GM23338 (cell line): ENCODE results near the gene ZNF609. TPM values are rescaled to one million over a fixed set of nuclear protein-coding genes. Genes with fewer than 3 reads are reported as not detected.
A peak's percentile ranks its signal among the peaks of the same experiment; 100 is the strongest.
"Not testable (repeated sequence)": the region's sequence is repeated elsewhere in the genome, so short reads cannot be mapped to it uniquely, and the experiment has no call there.

Source experiments
- ATAC-seq: fragments of 200-7000 bp; cut with Tn5 transposase; 3 replicates; pipeline ENCODE4 v1.9.1; 2020
- DNase-seq: peaks from one replicate; pipeline ENCODE4 v3.0.0-alpha.2; 2015; ENCODE audit warnings: low spot score
- H2AFZ ChIP-seq: fragments of 200-600 bp; sonication (generic); 2 replicates; pipeline ENCODE4 v1.8.0; 2016; ENCODE audit warnings: antibody characterized with exemption, mild to moderate bottlenecking, moderate library complexity
- H3F3A ChIP-seq: fragments of 200-600 bp; sonication (generic); replicated peaks from 2 replicates; pipeline ENCODE4 v1.8.0; 2017; ENCODE audit warnings: antibody characterized with exemption, mixed run types, low read depth
- H3K27ac ChIP-seq: fragments of 200-600 bp; sonication (generic); 2 replicates; pipeline ENCODE4 v1.6.1; 2016; ENCODE audit warnings: low read depth
- H3K27me3 ChIP-seq: fragments of 200-600 bp; sonication (generic); 2 replicates; pipeline ENCODE4 v1.8.0; 2016; ENCODE audit warnings: mild to moderate bottlenecking, mixed run types, moderate library complexity; ENCODE audit not compliant: insufficient read depth
- H3K36me3 ChIP-seq: fragments of 200-600 bp; sonication (generic); 2 replicates; pipeline ENCODE4 v1.8.0; 2016; ENCODE audit warnings: mild to moderate bottlenecking; ENCODE audit not compliant: insufficient read depth
- H3K4me1 ChIP-seq: fragments of 200-600 bp; sonication (generic); 2 replicates; pipeline ENCODE4 v1.8.0; 2016; ENCODE audit warnings: mild to moderate bottlenecking, moderate library complexity; ENCODE audit not compliant: insufficient read depth
- H3K4me2 ChIP-seq: fragments of 200-600 bp; sonication (generic); 2 replicates; pipeline ENCODE4 v1.7.1; 2017; ENCODE audit warnings: mixed run types
- H3K4me3 ChIP-seq: fragments of 200-600 bp; sonication (generic); 2 replicates; pipeline ENCODE4 v1.6.1; 2016; ENCODE audit warnings: mixed run types
- H3K79me2 ChIP-seq: fragments of 200-600 bp; sonication (generic); replicated peaks from 2 replicates; pipeline ENCODE4 v1.8.0; 2017; ENCODE audit warnings: mild to moderate bottlenecking; ENCODE audit not compliant: insufficient read depth
- H3K9me2 ChIP-seq: fragments of 200-600 bp; sonication (generic); 2 replicates; pipeline ENCODE4 v1.8.0; 2017; ENCODE audit not compliant: insufficient read depth
- H4K20me1 ChIP-seq: fragments of 200-600 bp; sonication (generic); replicated peaks from 2 replicates; pipeline ENCODE4 v1.8.0; 2017; ENCODE audit warnings: mild to moderate bottlenecking; ENCODE audit not compliant: insufficient read depth
- H3K27ac Mint-ChIP-seq: 2 replicates; pipeline ENCODE4 v1.8.0; 2020; ENCODE audit warnings: inconsistent platforms, mild to moderate bottlenecking, moderate library complexity, mixed read lengths
- H3K27me3 Mint-ChIP-seq: 3 replicates; pipeline ENCODE4 v1.8.0; 2022; ENCODE audit warnings: low read depth, mild to moderate bottlenecking, moderate library complexity, mixed read lengths, inconsistent platforms; ENCODE audit not compliant: insufficient read depth, poor library complexity
- H3K36me3 Mint-ChIP-seq: 3 replicates; pipeline ENCODE4 v1.8.0; 2021; ENCODE audit warnings: low read depth, mild to moderate bottlenecking, inconsistent platforms, moderate library complexity, mixed read lengths
- H3K4me1 Mint-ChIP-seq: 3 replicates; pipeline ENCODE4 v1.8.0; 2020; ENCODE audit warnings: mild to moderate bottlenecking, inconsistent platforms, mixed read lengths
- H3K4me3 Mint-ChIP-seq: 3 replicates; pipeline ENCODE4 v1.8.0; 2021; ENCODE audit warnings: moderate library complexity, mild to moderate bottlenecking, inconsistent platforms, mixed read lengths
- H3K9me3 Mint-ChIP-seq: 3 replicates; pipeline ENCODE4 v1.8.0; 2020; ENCODE audit warnings: moderate library complexity, mild to moderate bottlenecking, inconsistent platforms, mixed read lengths
- CREB1 ChIP-seq: fragments of 250-450 bp; sonication (Bioruptor Pico); IDR thresholded peaks from 2 replicates; pipeline ENCODE4 v1.5.0; 2020; ENCODE audit warnings: low read depth, mild to moderate bottlenecking, moderate library complexity
- EZH2phosphoT487 ChIP-seq: fragments of 200-600 bp; sonication (generic); IDR thresholded peaks from one replicate; pipeline ENCODE4 v1.8.1; 2018; ENCODE audit warnings: antibody characterized with exemption; ENCODE audit not compliant: unreplicated experiment
- JUNB ChIP-seq: IDR thresholded peaks from one replicate; pipeline ENCODE4 v1.6.1; 2016; ENCODE audit warnings: antibody characterized with exemption; ENCODE audit not compliant: unreplicated experiment
- STAT1 ChIP-seq: IDR thresholded peaks from one replicate; pipeline ENCODE4 v1.6.1; 2016; ENCODE audit warnings: antibody characterized with exemption; ENCODE audit not compliant: unreplicated experiment
- ZNF331 ChIP-seq: fragments of 250-450 bp; sonication (Bioruptor Pico); IDR thresholded peaks from 2 replicates; pipeline ENCODE4 v1.5.0; 2020; ENCODE audit warnings: low read depth, mild to moderate bottlenecking, moderate library complexity
- polyA plus RNA-seq: library from polyadenylated mRNA; unstranded; fragments of >200 nt; fragmentation: Nextera tagmentation; extraction: Ambion mirVana; gene quantifications from 2 replicates; pipeline ENCODE4 v1.2.1, GENCODE V29; 2016
- total RNA-seq: library from RNA; depleted of rRNA; stranded (reverse); fragments of >200 nt; shearing (Covaris generic); gene quantifications from 2 replicates; pipeline ENCODE4 v1.2.3, GENCODE V29; 2014
- TF ChIP-seq, protein P1 (sequence below), 2 experiments: fragments of 200-600 bp in 1 of 2; sonication (generic) in 1 of 2; conservative IDR thresholded peaks; 2 replicates each; pipeline versions ENCODE4 v1.5.1 to v1.6.1; 2016 to 2017; ENCODE audit warnings: antibody characterized with exemption in 2 of 2, low read depth in 2 of 2, mild to moderate bottlenecking in 2 of 2, moderate library complexity in 1 of 2
- TF ChIP-seq, protein P2 (sequence below): fragments of 250-450 bp; sonication (Bioruptor Pico); IDR thresholded peaks from 2 replicates; pipeline ENCODE4 v1.5.0; 2020; ENCODE audit warnings: mild to moderate bottlenecking, moderate library complexity
- TF ChIP-seq, protein P3 (sequence below): IDR thresholded peaks from one replicate; pipeline ENCODE4 v1.6.1; 2018; ENCODE audit warnings: antibody characterized with exemption; ENCODE audit not compliant: unreplicated experiment

ZNF609 gene
- total and polyA plus RNA-seq, 2 experiments from 2014 or later, result 26.4 to 40.2 TPM

DNA sequence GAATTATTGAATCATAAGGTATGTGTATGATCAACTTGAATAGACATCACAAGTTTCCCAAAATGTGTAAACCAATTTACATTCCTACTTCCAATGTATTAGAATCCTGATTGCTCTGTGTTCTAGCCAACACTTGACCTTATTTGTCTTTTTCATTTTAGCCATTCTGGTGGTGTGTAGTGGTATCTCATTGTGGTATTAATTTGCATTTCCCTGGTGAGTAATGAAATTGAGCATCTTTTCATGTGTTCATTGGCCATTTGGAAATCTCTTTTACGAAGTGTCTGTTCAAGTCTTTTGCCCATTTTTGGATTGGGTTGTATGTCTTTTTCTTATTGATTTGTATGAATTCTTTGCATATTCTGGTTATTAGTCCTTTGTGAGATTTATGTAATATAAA is 177.0 kb downstream of the ZNF609 start:
- no peak overlapping the region for H3K4me3 ChIP-seq
- Mint-ChIP-seq H3K27ac (no peak overlapping the region), H3K36me3 (peaks cover 15% of the 10 kb centered on the region; the same call in 2 of the 3 replicates), H3K27me3 (peaks cover 2% of the 10 kb centered on the region), H3K4me1 (peaks cover 43% of the 10 kb centered on the region), H3K9me3 (peaks cover 5% of the 10 kb centered on the region; the same call in 2 of the 3 replicates), H3K4me3 (no peak overlapping the region)
- H4K20me1 ChIP-seq, result no peaks in the 10 kb centered on the region; the same call in 1 of the 2 replicates
- peaks cover 34% of the 10 kb centered on the region for H3K4me1 ChIP-seq
- no peak overlapping the region for H3K4me2 ChIP-seq
- 0 out of 2 replicates have a peak, but pooled peaks cover 3% of the 10 kb centered on the region for H3F3A ChIP-seq
- TF ChIP-seq JUNB (no peak), EZH2phosphoT487 (no peak), STAT1 (no peak), ZNF331 (CRISPR knock-in tag) (no peak), CREB1 (no peak)
- TF ChIP-seq, protein P1, sequence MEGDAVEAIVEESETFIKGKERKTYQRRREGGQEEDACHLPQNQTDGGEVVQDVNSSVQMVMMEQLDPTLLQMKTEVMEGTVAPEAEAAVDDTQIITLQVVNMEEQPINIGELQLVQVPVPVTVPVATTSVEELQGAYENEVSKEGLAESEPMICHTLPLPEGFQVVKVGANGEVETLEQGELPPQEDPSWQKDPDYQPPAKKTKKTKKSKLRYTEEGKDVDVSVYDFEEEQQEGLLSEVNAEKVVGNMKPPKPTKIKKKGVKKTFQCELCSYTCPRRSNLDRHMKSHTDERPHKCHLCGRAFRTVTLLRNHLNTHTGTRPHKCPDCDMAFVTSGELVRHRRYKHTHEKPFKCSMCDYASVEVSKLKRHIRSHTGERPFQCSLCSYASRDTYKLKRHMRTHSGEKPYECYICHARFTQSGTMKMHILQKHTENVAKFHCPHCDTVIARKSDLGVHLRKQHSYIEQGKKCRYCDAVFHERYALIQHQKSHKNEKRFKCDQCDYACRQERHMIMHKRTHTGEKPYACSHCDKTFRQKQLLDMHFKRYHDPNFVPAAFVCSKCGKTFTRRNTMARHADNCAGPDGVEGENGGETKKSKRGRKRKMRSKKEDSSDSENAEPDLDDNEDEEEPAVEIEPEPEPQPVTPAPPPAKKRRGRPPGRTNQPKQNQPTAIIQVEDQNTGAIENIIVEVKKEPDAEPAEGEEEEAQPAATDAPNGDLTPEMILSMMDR (conservative IDR thresholded peaks at IDR 0.05; ENCODE audit: low read depth in 2 of 2), result no peak
- TF ChIP-seq, protein P2, sequence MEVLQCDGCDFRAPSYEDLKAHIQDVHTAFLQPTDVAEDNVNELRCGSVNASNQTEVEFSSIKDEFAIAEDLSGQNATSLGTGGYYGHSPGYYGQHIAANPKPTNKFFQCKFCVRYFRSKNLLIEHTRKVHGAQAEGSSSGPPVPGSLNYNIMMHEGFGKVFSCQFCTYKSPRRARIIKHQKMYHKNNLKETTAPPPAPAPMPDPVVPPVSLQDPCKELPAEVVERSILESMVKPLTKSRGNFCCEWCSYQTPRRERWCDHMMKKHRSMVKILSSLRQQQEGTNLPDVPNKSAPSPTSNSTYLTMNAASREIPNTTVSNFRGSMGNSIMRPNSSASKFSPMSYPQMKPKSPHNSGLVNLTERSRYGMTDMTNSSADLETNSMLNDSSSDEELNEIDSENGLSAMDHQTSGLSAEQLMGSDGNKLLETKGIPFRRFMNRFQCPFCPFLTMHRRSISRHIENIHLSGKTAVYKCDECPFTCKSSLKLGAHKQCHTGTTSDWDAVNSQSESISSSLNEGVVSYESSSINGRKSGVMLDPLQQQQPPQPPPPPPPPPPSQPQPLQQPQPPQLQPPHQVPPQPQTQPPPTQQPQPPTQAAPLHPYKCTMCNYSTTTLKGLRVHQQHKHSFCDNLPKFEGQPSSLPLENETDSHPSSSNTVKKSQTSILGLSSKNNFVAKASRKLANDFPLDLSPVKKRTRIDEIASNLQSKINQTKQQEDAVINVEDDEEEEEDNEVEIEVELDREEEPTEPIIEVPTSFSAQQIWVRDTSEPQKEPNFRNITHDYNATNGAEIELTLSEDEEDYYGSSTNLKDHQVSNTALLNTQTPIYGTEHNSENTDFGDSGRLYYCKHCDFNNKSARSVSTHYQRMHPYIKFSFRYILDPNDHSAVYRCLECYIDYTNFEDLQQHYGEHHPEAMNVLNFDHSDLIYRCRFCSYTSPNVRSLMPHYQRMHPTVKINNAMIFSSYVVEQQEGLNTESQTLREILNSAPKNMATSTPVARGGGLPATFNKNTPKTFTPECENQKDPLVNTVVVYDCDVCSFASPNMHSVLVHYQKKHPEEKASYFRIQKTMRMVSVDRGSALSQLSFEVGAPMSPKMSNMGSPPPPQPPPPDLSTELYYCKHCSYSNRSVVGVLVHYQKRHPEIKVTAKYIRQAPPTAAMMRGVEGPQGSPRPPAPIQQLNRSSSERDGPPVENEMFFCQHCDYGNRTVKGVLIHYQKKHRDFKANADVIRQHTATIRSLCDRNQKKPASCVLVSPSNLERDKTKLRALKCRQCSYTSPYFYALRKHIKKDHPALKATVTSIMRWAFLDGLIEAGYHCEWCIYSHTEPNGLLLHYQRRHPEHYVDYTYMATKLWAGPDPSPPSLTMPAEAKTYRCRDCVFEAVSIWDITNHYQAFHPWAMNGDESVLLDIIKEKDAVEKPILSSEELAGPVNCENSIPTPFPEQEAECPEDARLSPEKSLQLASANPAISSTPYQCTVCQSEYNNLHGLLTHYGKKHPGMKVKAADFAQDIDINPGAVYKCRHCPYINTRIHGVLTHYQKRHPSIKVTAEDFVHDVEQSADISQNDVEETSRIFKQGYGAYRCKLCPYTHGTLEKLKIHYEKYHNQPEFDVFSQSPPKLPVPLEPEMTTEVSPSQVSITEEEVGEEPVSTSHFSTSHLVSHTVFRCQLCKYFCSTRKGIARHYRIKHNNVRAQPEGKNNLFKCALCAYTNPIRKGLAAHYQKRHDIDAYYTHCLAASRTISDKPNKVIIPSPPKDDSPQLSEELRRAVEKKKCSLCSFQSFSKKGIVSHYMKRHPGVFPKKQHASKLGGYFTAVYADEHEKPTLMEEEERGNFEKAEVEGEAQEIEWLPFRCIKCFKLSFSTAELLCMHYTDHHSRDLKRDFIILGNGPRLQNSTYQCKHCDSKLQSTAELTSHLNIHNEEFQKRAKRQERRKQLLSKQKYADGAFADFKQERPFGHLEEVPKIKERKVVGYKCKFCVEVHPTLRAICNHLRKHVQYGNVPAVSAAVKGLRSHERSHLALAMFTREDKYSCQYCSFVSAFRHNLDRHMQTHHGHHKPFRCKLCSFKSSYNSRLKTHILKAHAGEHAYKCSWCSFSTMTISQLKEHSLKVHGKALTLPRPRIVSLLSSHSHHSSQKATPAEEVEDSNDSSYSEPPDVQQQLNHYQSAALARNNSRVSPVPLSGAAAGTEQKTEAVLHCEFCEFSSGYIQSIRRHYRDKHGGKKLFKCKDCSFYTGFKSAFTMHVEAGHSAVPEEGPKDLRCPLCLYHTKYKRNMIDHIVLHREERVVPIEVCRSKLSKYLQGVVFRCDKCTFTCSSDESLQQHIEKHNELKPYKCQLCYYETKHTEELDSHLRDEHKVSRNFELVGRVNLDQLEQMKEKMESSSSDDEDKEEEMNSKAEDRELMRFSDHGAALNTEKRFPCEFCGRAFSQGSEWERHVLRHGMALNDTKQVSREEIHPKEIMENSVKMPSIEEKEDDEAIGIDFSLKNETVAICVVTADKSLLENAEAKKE, result no peak
- TF ChIP-seq, protein P3, sequence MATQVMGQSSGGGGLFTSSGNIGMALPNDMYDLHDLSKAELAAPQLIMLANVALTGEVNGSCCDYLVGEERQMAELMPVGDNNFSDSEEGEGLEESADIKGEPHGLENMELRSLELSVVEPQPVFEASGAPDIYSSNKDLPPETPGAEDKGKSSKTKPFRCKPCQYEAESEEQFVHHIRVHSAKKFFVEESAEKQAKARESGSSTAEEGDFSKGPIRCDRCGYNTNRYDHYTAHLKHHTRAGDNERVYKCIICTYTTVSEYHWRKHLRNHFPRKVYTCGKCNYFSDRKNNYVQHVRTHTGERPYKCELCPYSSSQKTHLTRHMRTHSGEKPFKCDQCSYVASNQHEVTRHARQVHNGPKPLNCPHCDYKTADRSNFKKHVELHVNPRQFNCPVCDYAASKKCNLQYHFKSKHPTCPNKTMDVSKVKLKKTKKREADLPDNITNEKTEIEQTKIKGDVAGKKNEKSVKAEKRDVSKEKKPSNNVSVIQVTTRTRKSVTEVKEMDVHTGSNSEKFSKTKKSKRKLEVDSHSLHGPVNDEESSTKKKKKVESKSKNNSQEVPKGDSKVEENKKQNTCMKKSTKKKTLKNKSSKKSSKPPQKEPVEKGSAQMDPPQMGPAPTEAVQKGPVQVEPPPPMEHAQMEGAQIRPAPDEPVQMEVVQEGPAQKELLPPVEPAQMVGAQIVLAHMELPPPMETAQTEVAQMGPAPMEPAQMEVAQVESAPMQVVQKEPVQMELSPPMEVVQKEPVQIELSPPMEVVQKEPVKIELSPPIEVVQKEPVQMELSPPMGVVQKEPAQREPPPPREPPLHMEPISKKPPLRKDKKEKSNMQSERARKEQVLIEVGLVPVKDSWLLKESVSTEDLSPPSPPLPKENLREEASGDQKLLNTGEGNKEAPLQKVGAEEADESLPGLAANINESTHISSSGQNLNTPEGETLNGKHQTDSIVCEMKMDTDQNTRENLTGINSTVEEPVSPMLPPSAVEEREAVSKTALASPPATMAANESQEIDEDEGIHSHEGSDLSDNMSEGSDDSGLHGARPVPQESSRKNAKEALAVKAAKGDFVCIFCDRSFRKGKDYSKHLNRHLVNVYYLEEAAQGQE, result no peak
- no peaks in the 10 kb centered on the region for H3K36me3 ChIP-seq
- no peak overlapping the region for H3K27ac ChIP-seq
- H2AFZ ChIP-seq, result no peak overlapping the region
- no peak for DNase-seq
- H3K79me2 ChIP-seq, result peaks cover 78% of the 10 kb centered on the region
- H3K27me3 ChIP-seq, result no peaks in the 10 kb centered on the region
- no peak for ATAC-seq
- no peaks in the 10 kb centered on the region for H3K9me2 ChIP-seq

DNA sequence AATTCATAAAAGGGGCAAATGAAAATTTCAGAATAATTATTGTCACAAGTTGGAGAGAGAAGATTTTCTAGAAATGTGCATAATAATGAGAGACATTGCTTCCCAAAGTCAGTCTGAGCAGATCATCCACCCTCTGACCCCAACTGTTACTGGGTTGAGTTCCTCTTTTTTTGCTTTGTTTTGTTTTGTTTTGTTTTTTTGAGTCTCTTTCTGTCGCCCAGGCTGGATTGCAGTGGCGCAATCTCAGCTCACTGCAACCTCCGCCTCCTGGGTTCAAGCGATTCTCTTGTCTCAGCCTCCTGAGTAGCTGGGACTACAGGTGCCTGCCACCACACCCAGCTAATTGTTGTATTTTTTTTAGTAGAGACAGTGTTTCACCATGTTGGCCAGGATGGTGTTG is 179.4 kb downstream of the ZNF609 start:
- H3K4me3 ChIP-seq, H3K4me3 Mint-ChIP-seq, H2AFZ ChIP-seq, H3K9me3 Mint-ChIP-seq, ATAC-seq, H3K27me3 ChIP-seq, H3K4me2 ChIP-seq, H4K20me1 ChIP-seq, H3K27ac Mint-ChIP-seq, H3K27me3 Mint-ChIP-seq, H3K36me3 ChIP-seq, H3K9me2 ChIP-seq, H3F3A ChIP-seq, DNase-seq: not testable (repeated sequence)
- Histone ChIP-seq H3K27ac (0 out of 2 replicates have a peak overlapping the region, but pooled peaks have one; percentile 41), H3K79me2 (peaks cover 65% of the 10 kb centered on the region), H3K4me1 (peaks cover 23% of the 10 kb centered on the region)
- Mint-ChIP-seq H3K4me1 (peaks cover 31% of the 10 kb centered on the region), H3K36me3 (peaks cover 15% of the 10 kb centered on the region; the same call in 2 of the 3 replicates)
